Stimulated activated naive CD8-positive, alpha-beta T cell treated with anti-CD3 and anti-CD28 coated beads, Interleukin-15, Interleukin-2, amounts not matched to agents 100 ng/mL and 50 ng/mL, for 24 hours (primary cell): ENCODE results near the gene DNAAF5.
"Not testable (repeated sequence)": the region's sequence is repeated elsewhere in the genome, so short reads cannot be mapped to it uniquely, and the experiment has no call there.

Experiments used
- H3K27ac Mint-ChIP-seq: one replicate; pipeline ENCODE4 v1.8.0; 2021; ENCODE audit warnings: mild to moderate bottlenecking, mixed read lengths
- H3K27me3 Mint-ChIP-seq: one replicate; pipeline ENCODE4 v1.8.0; 2021; ENCODE audit warnings: mixed read lengths
- H3K36me3 Mint-ChIP-seq: one replicate; pipeline ENCODE4 v1.8.0; 2021; ENCODE audit warnings: low read depth, mixed read lengths
- H3K4me1 Mint-ChIP-seq: one replicate; pipeline ENCODE4 v1.8.0; 2021; ENCODE audit warnings: low read depth, mixed read lengths
- H3K4me3 Mint-ChIP-seq: one replicate; pipeline ENCODE4 v1.8.0; 2021; ENCODE audit warnings: mild to moderate bottlenecking, mixed read lengths
- H3K9me3 Mint-ChIP-seq: one replicate; pipeline ENCODE4 v1.8.0; 2021; ENCODE audit warnings: mixed read lengths

DNAAF5 gene

DNA sequence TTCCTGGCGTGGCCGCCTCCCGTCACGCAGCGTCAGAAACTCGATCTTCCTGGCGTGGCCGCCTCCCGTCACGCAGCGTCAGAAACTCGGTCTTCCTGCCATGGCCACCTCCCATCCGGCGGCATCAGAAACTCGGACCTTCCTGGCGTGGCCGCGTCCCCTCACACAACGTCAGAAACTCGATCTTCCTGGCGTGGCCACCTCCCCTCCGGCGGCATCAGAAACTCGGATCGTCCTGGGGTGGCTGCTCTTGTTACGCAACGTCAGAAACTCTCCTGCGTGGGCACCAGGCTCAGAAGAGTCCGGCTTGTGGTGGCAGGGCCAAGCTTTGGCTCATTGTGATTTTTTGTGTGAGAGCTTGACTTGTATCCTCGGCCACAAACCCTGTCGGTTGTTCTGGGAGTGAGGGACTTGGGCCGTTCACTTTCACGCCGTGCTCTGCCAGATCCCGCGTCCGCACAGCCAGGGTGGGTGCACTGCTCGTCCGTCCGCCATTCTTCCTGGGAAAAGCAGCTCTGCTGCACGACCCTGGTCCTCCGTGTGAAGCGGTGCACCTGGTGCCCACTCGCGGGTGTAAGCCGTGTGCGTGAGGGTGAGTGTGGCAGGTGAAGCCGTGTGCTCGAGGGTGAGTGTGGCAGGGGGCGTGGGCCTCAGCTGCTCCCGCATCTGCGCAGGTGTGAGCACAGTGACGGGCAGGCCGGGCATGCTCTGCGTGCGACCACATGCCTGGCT lies 56.4 kb downstream of the DNAAF5 start:
- Mint-ChIP-seq H3K4me3 (no peak overlapping the region), H3K9me3 (no peaks in the 10 kb centered on the region), H3K36me3 (peaks cover 57% of the 10 kb centered on the region), H3K27me3 (no peaks in the 10 kb centered on the region), H3K27ac (no peak overlapping the region), H3K4me1 (no peaks in the 10 kb centered on the region)

DNA sequence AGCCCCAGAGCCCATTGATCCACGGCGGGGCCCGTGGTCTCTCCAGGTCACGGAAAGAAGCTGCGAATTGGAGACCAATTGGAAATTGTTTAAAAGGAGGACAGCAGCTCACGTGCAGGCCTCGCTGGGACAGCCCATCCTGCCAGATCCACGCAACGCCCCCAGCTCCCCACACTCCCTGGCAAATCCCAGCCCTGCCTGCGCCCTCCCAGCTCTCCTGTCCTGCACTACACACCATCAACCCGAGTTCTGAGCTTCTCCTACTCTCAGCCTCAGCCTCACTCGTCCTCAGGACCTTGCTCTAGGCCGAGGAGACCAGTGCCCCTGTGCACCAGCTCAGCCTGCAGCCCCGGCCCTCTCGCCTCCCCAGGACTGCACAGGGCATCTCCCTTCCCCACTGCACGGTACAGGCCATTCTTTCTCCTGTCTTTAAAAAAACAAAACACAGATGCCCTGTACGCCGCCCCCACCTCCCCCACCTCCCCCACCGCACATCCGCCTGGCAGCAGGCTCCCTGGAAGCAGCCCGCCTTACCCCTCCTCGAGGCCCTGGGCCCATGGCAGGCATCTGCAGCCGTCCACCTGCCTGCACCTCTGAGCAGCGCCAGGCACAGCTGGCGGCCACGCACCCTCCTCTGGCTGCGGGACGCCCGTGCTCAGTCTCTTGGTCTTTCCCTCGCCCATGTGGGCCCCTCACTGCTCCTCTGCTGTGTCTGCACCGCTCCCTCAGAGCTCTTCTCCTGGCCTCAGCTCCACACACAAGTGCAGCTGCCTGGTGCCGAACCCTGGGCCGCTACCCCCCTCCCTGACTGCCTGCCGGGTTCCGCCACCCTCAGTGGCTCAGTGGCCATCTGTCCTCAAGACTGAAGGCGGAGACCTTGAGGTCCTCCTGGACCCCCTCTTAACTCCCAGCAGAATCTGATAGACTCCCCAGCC lies 57.3 kb downstream of the DNAAF5 start:
- H3K27ac Mint-ChIP-seq: no peak overlapping the region
- H3K27me3 Mint-ChIP-seq: no peaks in the 10 kb centered on the region
- peaks cover 61% of the 10 kb centered on the region for H3K36me3 Mint-ChIP-seq
- H3K9me3 Mint-ChIP-seq: no peaks in the 10 kb centered on the region
- H3K4me3 Mint-ChIP-seq: no peak overlapping the region
- H3K4me1 Mint-ChIP-seq: no peaks in the 10 kb centered on the region

DNA sequence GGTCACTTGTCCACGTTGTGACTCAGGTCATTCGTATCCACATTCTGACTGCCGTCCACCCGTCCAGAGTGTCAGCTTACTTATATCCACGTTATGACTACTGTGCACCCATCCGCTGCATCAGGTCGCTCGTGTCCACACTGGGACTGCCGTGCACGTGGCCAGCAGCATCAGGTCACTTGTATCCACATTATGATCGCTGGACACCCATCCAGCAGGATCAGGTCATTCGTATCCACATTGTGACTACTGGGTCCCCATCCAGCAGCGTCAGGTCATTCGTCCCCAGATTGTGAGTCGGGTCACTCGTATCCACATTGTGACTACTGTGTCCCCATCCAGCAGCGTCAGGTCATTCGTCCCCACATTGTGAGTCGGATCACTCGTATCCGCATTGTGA lies 58.5 kb downstream of the DNAAF5 start:
- no peaks in the 10 kb centered on the region for H3K9me3 Mint-ChIP-seq
- H3K27ac Mint-ChIP-seq: no peak overlapping the region
- H3K36me3 Mint-ChIP-seq: peaks cover 60% of the 10 kb centered on the region
- H3K27me3 Mint-ChIP-seq: no peaks in the 10 kb centered on the region
- H3K4me1 Mint-ChIP-seq: no peaks in the 10 kb centered on the region
- no peak overlapping the region for H3K4me3 Mint-ChIP-seq

DNA sequence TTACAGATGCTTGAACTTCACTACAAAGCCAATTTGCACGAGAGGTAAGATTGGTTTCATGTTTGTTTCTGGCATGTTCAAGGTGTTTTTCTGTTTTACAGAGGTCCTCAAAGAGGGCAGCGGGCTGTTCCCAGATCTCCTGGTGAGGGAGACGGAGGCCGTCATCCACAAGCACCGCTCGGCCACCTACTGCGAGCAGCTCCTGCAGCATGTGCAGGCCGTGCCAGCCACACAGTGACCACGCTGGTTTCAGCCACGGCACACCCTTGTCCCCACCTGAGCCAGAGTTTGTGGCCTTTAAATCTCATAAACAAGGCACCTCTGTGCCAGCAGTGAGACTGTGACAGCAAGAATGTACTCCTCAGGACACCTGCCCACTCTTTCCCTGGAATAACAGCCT lies 58.9 kb downstream of the DNAAF5 start:
- Mint-ChIP-seq H3K36me3 (peaks cover 58% of the 10 kb centered on the region), H3K27ac (no peak overlapping the region), H3K4me3 (no peak overlapping the region)

DNA sequence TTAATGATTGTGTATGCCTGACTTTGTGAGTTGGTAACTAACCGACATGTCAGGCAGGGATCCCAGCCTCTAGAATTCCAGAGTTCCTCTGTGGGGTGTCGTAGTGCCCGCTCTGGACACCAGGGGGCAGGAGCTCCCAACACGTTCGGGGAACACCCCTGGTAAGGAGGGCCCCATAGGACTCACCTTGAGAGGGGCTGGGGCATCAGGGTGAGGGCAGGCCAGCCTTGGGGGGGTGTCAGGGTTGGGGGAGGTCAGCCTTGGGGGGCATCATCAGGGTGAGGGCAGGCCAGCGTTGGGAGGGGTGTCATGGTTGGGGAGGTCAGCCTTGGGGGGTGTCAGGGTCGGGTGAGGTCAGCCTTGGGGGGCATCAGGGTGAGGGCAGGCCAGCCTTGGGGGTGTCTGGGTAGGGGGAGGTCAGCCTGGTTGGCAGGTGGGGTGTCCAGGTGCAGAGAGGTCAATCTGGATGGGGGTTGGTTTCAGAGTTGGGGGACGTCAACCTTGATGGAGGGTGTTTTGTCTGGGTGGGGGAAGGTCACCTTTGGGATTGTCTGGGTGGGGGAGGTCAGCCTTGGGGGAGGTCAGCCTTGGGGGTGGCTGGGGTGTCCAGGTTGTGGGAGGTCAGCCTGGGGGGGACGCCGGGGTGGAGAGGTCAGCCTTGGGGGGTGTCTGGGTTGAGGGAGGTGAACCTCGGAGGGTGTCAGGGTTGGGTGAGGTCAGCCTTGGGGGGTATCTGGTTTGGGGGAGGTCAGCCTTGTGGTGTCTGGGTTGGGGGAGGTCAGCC lies 60.2 kb downstream of the DNAAF5 start:
- no peak overlapping the region for H3K27ac Mint-ChIP-seq
- H3K4me1 Mint-ChIP-seq: no peaks in the 10 kb centered on the region
- H3K36me3 Mint-ChIP-seq: peaks cover 48% of the 10 kb centered on the region
- H3K9me3 Mint-ChIP-seq: no peaks in the 10 kb centered on the region
- H3K27me3 Mint-ChIP-seq: no peaks in the 10 kb centered on the region
- no peak overlapping the region for H3K4me3 Mint-ChIP-seq

More for the DNA sequence above, 58.9 kb downstream of the DNAAF5 start:
- Mint-ChIP-seq H3K4me1 (no peaks in the 10 kb centered on the region), H3K9me3 (no peaks in the 10 kb centered on the region), H3K27me3 (no peaks in the 10 kb centered on the region)

DNA sequence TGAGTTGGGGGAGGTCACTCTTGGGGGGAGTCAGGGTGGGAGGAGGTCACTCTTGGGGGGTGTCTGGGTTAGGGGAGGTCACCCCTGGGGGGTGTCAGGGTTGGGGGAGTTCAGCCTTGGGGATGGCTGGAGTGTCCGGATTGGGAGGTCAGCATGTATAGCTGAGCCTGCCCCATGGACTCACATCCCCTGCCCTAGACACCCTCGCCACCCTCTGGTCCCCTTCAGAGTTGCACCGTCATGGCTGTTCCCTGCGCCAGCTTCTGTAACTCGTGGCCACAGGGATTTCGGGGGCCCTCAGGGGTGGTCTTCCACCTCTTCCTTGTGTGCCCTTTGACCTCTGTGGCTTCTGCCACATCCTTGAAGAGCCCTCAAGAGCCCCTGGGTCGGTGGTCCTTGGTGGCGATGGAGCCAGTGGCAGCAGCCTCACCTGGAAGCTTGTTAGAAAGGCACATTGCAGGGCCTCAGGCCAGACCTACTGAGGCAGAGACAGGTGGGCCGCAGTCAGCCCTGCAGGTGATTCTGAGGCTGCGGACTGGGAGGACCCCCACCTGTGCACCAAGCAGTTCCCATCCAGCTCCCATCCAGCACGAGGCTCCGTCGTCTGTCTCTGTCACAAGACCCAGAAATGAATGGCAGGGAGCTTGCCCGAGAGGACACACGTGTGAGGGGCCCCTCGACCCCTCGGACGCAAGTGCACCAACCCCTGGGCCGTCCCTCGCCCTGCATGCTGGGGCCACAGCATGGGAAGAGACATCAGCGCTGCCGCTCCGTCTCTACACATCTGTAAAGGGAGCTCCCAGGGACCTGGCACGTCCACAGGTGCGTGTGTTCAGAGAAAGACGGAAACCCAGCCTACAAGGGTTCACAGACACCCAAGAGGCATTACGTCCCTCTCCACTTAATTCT lies 61.1 kb downstream of the DNAAF5 start:
- Mint-ChIP-seq H3K9me3 (no peaks in the 10 kb centered on the region), H3K27ac (no peak overlapping the region), H3K27me3 (no peaks in the 10 kb centered on the region), H3K36me3 (peaks cover 39% of the 10 kb centered on the region), H3K4me1 (no peaks in the 10 kb centered on the region), H3K4me3 (no peak overlapping the region)

DNA sequence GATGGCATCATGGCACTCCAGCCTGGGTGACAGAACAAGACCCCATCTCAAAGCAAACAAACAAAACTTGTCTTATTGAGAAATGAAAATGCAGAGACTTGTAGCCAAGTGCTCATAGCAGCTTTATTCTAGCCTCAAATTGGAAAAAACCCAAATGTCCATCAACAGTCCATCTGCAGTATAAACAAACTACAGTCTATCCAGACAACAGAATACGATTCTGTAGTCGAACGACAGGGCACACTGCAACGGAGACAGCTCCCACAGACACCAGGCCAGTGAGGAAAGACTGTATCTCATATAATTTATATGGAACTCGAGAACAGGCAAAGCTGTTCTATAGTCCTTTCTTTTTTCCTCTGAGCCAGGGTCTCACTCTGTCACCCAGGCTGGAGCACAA lies 65.0 kb downstream of the DNAAF5 start:
- Mint-ChIP-seq H3K9me3 (no peaks in the 10 kb centered on the region), H3K27me3 (no peaks in the 10 kb centered on the region), H3K4me1 (no peaks in the 10 kb centered on the region), H3K36me3 (peaks cover 20% of the 10 kb centered on the region), H3K4me3 (no peak overlapping the region), H3K27ac (no peak overlapping the region)

DNA sequence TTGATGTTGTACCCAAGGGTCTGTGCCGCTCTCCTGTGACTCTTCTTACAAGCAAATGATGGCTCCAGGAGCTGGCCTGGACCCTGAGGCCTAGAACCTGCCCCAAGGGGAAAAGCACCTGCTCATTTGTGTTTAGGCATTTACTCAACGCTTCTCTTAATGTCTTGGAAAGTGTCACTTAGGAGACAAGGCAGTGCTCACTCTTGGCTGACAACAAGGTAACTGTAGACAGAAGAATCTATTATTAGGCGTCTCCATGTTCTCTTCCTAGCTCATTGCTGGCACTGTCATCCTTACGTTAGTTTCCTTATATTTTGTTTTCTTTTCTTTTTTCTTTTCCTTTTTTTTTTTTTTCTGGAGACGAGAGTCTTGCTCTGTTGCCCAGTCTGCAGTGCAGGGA lies 67.7 kb downstream of the DNAAF5 start:
- H3K4me3 Mint-ChIP-seq: no peak overlapping the region
- H3K27ac Mint-ChIP-seq: no peak overlapping the region
- no peaks in the 10 kb centered on the region for H3K27me3 Mint-ChIP-seq
- H3K4me1 Mint-ChIP-seq: no peaks in the 10 kb centered on the region
- no peaks in the 10 kb centered on the region for H3K9me3 Mint-ChIP-seq
- H3K36me3 Mint-ChIP-seq: peaks cover 18% of the 10 kb centered on the region

DNA sequence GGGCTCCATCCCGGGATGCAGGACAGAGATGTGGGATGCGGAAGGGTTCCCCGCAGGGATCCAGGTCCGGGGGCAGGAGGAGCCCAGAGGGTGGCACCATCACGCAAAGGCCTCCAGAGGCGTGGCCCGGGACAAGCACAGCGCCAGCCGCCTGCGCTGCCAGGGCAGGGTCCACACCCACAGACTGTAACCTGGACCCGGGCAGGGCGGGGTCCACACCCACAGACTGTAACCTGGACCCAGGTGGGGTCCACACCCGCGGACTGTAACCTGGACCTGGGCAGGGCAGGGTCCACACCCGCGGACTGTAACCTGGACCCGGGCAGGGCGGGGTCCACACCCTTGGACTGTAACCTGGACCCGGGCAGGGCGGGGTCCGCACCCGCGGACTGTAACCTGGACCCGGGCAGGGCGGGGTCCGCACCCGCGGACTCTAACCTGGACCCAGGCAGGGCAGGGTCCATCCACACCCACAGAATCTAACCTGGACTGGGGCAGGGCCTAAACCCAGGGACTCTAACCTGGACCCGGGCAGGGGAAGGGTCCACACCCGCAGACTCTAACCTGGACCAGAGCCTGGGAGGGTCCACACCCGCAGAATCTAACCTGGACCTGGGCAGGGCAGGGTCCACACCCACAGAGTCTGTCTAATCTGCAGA lies 68.3 kb downstream of the DNAAF5 start:
- Mint-ChIP-seq H3K4me3 (no peak overlapping the region), H3K4me1 (no peaks in the 10 kb centered on the region), H3K27ac (no peak overlapping the region), H3K27me3 (no peaks in the 10 kb centered on the region), H3K9me3 (no peaks in the 10 kb centered on the region), H3K36me3 (peaks cover 17% of the 10 kb centered on the region)

DNA sequence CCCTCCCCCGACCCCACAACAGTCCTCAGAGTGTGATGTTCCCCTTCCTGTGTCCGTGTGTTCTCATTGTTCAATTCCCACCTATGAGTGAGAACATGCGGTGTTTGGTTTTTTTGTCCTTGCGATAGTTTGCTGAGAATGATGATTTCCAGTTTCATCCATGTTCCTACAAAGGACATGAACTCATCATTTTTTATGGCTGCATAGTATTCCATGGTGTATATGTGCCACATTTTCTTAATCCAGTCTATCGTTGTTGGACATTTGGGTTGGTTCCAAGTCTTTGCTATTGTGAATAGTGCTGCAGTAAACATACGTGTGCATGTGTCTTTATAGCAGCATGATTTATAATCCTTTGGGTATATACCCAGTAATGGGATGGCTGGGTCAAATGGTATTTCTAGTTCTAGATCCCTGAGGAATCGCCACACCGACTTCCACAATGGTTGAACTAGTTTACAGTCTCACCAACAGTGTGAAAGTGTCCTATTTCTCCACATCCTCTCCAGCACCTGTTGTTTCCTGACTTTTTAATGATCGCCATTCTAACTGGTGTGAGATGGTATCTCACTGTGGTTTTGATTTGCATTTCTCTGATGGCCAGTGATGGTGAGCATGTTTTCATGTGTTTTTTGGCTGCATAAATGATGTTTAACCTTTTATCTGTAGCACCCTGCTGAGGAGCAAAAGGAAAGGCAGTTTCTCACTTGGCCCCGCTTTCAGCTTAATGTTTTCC lies 70.1 kb downstream of the DNAAF5 start:
- H3K27ac Mint-ChIP-seq, H3K4me3 Mint-ChIP-seq, H3K27me3 Mint-ChIP-seq, H3K4me1 Mint-ChIP-seq, H3K9me3 Mint-ChIP-seq: not testable (repeated sequence)
- H3K36me3 Mint-ChIP-seq: peaks cover 12% of the 10 kb centered on the region

DNA sequence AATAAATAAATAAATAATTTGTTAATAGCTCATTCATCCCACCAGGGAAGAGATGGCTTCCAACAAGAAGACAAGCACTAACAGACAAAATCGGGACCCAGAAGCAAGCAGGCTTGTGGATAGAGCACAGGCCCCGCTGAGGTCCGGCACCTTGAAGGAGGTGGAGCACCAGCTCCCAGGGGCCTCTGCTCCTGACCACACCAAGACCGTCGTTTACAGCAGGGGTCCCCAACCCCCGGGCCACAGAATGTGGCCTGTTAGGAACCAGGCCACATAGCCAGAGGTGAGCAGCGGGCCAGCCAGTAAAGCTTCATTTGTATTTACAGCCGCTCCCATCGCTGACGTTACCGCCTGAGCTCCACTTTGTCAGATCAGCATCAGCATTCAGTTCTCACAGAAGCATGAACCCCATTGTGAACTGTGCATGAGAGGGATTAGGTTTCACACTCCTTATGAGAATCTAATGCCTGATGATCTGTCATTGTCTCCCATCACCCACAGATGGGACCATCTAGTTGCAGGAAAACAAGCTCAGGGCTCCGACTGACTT lies 72.5 kb downstream of the DNAAF5 start:
- Mint-ChIP-seq H3K36me3 (peaks cover 8% of the 10 kb centered on the region), H3K27ac (no peak overlapping the region), H3K9me3 (no peaks in the 10 kb centered on the region), H3K4me3 (no peak overlapping the region), H3K4me1 (no peaks in the 10 kb centered on the region), H3K27me3 (no peaks in the 10 kb centered on the region)

DNA sequence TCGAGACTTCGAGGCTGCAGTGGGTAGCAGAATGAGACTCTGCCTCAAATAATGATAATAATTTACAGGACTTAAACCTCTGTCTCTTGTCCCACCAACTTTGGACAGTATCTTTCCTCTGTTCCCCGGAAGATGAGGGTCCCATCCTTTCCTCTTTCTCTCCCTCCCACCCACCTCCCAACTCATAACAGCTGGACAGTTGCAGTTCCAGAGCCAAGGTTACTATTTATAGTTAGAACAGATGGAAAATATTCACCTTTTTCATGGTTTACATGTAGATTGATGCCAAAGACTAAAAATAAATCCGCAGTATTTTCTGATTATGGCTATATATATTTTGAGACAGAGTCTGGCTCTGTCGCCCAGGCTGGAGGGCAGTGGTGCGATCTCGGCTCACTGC lies 74.2 kb downstream of the DNAAF5 start:
- no peaks in the 10 kb centered on the region for H3K4me1 Mint-ChIP-seq
- peaks cover 8% of the 10 kb centered on the region for H3K36me3 Mint-ChIP-seq
- no peak overlapping the region for H3K27ac Mint-ChIP-seq
- H3K4me3 Mint-ChIP-seq: no peak overlapping the region
- H3K9me3 Mint-ChIP-seq: no peaks in the 10 kb centered on the region
- no peaks in the 10 kb centered on the region for H3K27me3 Mint-ChIP-seq

DNA sequence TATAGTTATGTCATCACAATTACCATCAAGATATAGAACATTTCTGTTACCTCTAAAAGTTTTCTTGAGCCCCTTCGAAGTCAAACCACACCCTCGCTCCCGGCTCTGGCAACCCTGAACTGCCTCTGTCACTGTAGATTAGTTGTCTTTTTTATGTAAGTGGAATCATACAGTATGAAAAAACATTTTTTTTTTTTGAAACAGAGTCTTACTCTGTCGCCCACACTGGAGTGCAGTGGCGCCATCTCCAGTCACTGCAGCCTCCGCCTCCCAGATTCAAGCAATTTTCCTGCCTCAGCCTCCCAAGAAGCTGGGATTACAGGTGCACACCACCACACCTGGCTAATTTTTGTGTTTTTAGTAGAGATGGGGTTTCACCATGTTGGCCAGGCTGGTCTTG lies 74.9 kb downstream of the DNAAF5 start:
- H3K4me1 Mint-ChIP-seq, H3K27ac Mint-ChIP-seq, H3K4me3 Mint-ChIP-seq, H3K9me3 Mint-ChIP-seq, H3K27me3 Mint-ChIP-seq, H3K36me3 Mint-ChIP-seq: not testable (repeated sequence)
